ENCODE results near the gene PCNA. TPM values are rescaled to one million over a fixed set of nuclear protein-coding genes. Genes with fewer than 3 reads are reported as not detected.

The PCNA gene
- total RNA-seq, 4 donors from 2014 or later = 39.4 to 47.0 (median 43.4) TPM

DNA sequence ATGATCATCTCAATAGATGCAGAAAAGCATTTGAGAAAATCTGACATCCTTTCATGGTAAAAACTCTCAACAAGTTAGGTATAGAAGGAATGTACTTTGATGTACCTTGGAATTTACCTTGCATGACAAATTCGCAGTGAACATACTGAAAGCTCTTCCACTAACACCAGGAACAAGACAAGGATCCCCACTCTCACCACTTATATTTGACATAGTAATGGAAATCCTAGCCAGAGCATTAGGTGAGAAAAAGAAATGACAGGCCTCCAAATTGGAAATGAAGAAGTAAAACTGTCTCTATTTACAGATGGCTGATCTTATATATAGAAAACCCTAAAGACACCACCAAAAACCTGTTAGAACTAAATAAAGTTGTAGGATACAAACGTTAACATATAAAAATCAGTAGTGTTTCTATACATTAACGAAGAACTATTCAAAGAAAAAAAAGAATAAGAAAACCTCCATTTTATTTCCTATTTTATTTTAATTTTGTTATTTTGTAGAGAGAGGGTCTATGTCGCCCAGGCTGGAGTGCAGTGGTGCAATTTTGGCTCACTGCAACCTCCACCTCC lies 26.9 kb downstream of the PCNA start:
- TF ChIP-seq POLR2A (IDR thresholded peaks at IDR 0.05) = no peak
- TF ChIP-seq, protein P1, sequence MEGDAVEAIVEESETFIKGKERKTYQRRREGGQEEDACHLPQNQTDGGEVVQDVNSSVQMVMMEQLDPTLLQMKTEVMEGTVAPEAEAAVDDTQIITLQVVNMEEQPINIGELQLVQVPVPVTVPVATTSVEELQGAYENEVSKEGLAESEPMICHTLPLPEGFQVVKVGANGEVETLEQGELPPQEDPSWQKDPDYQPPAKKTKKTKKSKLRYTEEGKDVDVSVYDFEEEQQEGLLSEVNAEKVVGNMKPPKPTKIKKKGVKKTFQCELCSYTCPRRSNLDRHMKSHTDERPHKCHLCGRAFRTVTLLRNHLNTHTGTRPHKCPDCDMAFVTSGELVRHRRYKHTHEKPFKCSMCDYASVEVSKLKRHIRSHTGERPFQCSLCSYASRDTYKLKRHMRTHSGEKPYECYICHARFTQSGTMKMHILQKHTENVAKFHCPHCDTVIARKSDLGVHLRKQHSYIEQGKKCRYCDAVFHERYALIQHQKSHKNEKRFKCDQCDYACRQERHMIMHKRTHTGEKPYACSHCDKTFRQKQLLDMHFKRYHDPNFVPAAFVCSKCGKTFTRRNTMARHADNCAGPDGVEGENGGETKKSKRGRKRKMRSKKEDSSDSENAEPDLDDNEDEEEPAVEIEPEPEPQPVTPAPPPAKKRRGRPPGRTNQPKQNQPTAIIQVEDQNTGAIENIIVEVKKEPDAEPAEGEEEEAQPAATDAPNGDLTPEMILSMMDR (IDR thresholded peaks at IDR 0.05) = no peak
- H3K4me3 ChIP-seq (ENCODE audit: low read depth, poor library complexity, severe bottlenecking) = no peak overlapping the region
- 78 to 79% methylated on average over 4 of the region's 4 CpGs for WGBS, 2 donors
- intact Hi-C loops (cut with DNase I; ENCODE audit: low total_unique reads) = no loop called here
- DNase-seq (ENCODE audit: low spot score in 2 of 2) = no peak

DNA sequence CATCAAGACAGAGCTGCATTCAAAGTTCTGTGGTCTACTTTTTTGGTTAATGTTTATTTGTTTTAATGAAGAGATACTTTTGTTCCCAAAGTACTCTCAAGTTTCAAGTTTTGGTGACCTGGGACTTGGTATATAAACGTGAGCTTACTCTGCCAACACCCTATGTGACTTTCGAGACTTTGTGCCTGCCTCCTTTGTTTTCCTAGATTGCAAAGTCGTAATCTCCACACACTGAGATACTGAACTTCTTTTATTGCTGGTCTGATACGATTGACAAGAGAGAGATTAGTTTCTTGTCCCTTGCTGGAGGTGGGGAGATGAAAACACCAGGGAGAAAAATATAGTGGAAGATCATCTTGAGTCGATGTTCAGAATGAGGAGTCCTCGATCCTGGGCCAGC lies 27.9 kb downstream of the PCNA start:
- TF ChIP-seq, protein P1 (IDR thresholded peaks at IDR 0.05) = no peak
- no peak for TF ChIP-seq POLR2A (IDR thresholded peaks at IDR 0.05)
- intact Hi-C loops (cut with DNase I; ENCODE audit: low total_unique reads) = no loop called here
- DNase-seq (ENCODE audit: low spot score in 2 of 2) = no peak
- no peak overlapping the region for H3K4me3 ChIP-seq (ENCODE audit: low read depth, poor library complexity, severe bottlenecking)
- 84 to 92% methylated on average over 6 of the region's 6 CpGs for WGBS, 2 donors

DNA sequence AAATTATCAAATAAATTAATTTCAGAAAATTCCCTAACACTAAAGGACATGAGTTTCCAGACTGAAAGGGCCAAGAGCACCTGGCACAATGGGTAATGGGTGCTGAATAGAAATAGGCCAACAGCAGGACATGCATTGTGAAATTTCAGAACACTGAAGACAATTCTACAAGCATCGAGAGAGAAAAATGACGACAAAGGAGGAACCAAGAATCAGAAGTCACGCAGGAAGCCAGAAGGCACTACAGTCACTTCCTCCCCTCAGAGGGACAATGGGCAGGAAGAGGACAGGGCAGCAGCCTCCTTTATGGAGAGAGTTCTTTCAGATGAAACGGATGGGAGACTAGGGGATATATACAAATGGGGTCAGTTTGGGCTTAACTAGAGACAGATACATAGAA lies 29.6 kb downstream of the PCNA start:
- TF ChIP-seq POLR2A (IDR thresholded peaks at IDR 0.05) = no peak
- TF ChIP-seq, protein P1 (IDR thresholded peaks at IDR 0.05) = no peak
- WGBS, 2 donors = 54 to 69% methylated on average over 4 of the region's 4 CpGs
- intact Hi-C loops (cut with DNase I; ENCODE audit: low total_unique reads) = no loop called here
- DNase-seq (ENCODE audit: low spot score in 2 of 2) = peak in 1 of 2 donors; percentile 31
- H3K4me3 ChIP-seq (ENCODE audit: low read depth, poor library complexity, severe bottlenecking) = no peak overlapping the region

DNA sequence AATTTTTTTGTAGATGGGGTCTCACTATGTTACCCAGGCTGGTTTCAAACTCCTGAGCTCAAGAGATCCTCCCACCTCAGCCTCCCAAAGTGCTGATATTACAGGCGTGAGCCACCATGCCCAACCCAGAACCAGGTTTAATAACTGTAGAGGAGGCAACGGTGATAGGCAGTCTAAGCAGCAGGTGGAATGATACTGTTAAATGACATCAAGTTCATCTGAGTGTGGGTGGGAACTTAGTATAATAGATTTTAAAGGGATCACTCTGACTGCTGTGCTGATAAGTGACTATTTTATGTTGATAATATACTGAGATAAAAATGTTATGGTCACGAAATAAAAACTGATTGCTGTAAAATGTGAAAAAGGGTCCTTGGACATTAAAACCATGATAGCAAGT lies 31.1 kb downstream of the PCNA start:
- H3K4me3 ChIP-seq (ENCODE audit: low read depth, poor library complexity, severe bottlenecking) = no peak overlapping the region
- DNase-seq (ENCODE audit: low spot score in 2 of 2) = no peak
- WGBS, 2 donors = 66 to 88% methylated on average over 3 of the region's 3 CpGs
- TF ChIP-seq, protein P1 (IDR thresholded peaks at IDR 0.05) = no peak
- TF ChIP-seq POLR2A (IDR thresholded peaks at IDR 0.05) = no peak
- intact Hi-C loops (cut with DNase I; ENCODE audit: low total_unique reads) = no loop called here

DNA sequence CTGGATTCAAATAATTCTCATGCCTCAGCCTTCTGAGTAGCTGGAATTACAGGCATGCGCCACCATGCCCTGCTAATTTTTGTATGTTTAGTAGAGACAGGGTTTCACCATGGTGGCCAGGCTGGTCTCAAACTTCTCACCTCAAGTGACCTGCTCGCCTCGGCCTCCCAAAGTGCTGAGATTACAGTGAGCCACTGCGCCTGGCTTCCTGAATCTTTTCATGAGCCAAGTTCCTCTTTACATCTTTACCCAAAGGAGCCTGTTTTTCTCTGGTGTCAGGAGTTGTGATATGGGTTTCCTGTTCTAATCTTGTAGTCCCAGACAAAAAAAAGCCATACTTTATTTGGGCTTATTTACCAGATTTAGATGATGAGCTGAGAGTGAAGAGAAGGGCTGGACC lies 34.4 kb downstream of the PCNA start:
- WGBS, 2 donors = 82 to 90% methylated on average over 4 of the region's 4 CpGs
- H3K4me3 ChIP-seq (ENCODE audit: low read depth, poor library complexity, severe bottlenecking) = no peak overlapping the region
- peak in 1 of 2 donors; percentile 25 for DNase-seq (ENCODE audit: low spot score in 2 of 2)
- intact Hi-C loops (cut with DNase I; ENCODE audit: low total_unique reads) = no loop called here
- no peak for TF ChIP-seq POLR2A (IDR thresholded peaks at IDR 0.05)
- TF ChIP-seq, protein P1 (IDR thresholded peaks at IDR 0.05) = no peak

DNA sequence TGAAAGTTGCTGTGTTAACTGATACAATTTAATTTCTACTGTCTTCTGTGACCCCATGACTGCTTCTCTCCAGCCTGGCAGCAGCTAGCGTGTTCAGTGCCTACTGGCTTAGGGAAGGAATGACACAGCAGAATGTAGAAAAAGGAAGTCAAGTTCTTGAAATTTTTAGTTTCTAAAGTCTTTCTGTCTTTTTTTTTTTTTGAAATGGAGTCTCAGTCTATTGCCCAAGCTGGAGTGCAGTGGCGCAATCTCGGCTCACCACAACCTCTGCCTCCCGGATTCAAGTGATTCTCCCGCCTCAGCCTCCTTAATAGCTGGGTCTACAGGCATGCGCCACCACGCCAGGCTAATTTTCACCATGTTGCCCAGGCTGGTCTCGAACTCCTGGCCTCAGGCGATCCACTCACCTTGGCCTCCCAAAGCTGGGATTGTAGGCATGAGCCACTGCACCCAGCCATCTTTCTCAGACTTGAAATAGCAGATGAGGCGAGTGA lies 39.3 kb downstream of the PCNA start:
- intact Hi-C loops (cut with DNase I; ENCODE audit: low total_unique reads) = no loop called here
- WGBS, 2 donors = 75 to 79% methylated on average over 10 of the region's 10 CpGs
- DNase-seq (ENCODE audit: low spot score in 2 of 2) = peak; percentile 68 to 93
- no peak overlapping the region for H3K4me3 ChIP-seq (ENCODE audit: low read depth, poor library complexity, severe bottlenecking)
- TF ChIP-seq, protein P1 (IDR thresholded peaks at IDR 0.05) = no peak
- no peak for TF ChIP-seq POLR2A (IDR thresholded peaks at IDR 0.05)

Data from lower leg skin (tissue), 4 donors.